GM21423 (cell line): ENCODE measurements around the gene PCDHGA8.
"Not testable (repeated sequence)": the region's sequence is repeated elsewhere in the genome, so short reads cannot be mapped to it uniquely, and the experiment has no call there.

Experiments
- ATAC-seq: cut with Tn5 transposase; IDR thresholded peaks from one replicate; pipeline ENCODE4 v1.9.1; 2021; ENCODE audit warnings: mild to moderate bottlenecking, moderate library complexity; ENCODE audit not compliant: unreplicated experiment

The PCDHGA8 gene

DNA sequence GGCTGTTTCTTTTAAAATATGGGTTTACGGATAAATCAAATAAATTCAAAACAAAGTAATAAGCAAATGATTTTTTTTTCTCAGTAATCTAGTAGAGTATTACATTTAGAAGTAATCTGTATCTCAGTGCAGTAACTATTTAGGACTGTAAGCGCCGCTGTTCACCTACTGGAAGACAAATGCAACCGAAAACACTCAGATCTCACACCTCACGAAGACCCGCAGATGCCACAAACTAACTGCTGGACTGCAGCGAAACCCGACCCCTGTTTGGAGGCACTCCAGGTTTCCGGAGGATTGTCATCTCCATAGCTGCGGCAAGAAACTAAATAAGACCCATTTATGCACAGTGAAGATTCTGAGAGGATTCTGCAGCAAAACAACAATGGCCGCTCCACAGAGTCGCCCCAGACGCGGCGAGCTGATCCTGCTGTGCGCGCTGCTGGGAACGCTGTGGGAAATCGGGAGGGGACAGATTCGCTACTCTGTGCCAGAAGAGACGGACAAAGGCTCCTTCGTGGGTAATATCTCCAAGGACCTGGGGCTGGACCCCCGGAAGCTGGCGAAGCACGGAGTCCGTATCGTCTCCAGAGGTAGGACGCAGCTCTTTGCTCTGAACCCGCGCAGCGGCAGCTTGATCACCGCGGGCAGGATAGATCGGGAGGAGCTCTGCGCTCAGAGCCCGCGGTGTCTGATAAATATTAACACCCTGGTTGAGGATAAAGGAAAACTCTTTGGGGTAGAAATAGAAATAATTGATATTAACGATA, at the start of gene PCDHGA8:
TSS of gene PCDHGA8 (plus strand) at position 205 of the 770 bp plus-strand sequence. CDS start at position 386, 181 bp downstream.
- ATAC-seq, result no peak

GRCh38 chr5:141342773-141343172, 49.7 kb upstream of the PCDHGA8 start:
- ATAC-seq, result no peak

DNA sequence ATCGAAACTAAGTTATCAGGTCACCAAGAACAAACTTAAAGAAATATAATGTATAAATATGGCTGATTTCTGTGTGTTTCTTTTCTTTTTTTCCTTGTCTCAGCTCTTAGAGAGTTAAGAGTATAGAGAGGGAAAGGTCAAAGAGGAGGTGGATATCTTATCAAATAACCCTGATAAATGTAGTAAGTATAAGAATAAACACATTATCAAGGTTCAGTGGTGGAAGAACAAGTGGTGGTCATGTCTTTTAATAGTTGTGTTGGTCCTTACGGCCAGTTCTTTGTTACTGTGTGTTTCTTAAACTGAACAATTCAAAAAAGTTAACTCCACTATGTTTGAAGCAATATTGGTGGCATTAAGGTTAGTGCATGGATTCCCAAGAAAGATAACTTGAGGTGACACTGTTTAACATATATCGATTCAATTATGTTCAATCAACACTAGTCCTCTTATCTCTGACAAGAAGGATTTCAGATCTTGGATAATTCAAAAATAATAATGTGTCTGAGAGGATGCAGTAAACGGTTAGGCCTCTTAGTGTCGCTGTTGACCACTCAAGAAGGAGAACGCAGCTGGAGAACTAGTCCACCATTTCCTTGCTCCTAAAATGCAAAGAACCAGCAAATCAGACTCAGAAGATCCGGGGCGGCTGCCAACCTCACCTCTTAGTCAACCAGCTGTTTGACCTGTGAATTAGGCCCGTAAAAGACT, 49.0 kb upstream of the PCDHGA8 start, which contains the start of gene PCDHGA3:
TSS of gene PCDHGA3 (plus strand) at position 588 of the 711 bp plus-strand sequence. CDS start 205 bp downstream, outside the sequence.
- ATAC-seq, result no peak

- no peak for ATAC-seq
Measured at GRCh38 chr5:141343953-141344463, 48.4 kb upstream of the PCDHGA8 start.

- ATAC-seq, result no peak
Measured at GRCh38 chr5:141345327-141345726, 47.1 kb upstream of the PCDHGA8 start.

GRCh38 chr5:141346017-141346416, 46.4 kb upstream of the PCDHGA8 start:
- not testable (repeated sequence) for ATAC-seq

GRCh38 chr5:141349917-141350619, 42.4 kb upstream of the PCDHGA8 start, which contains the start of gene PCDHGB1:
Gene PCDHGB1, plus strand, starts transcription at chr5:141350099. Its CDS starts 162 bp downstream, at chr5:141350261.
- peak; percentile 53 for ATAC-seq

DNA sequence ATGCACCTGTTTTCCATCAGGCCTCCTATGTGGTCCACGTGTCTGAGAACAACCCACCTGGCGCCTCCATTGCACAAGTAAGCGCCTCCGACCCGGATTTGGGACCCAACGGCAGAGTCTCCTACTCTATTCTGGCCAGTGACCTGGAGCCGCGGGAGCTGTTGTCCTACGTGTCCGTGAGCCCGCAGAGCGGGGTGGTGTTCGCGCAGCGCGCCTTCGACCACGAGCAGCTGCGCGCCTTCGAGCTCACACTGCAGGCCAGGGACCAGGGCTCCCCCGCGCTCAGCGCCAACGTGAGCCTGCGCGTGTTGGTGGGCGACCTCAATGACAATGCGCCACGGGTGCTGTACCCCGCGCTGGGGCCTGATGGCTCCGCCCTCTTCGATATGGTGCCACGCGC, 40.8 kb upstream of the PCDHGA8 start:
- no peak for ATAC-seq

DNA sequence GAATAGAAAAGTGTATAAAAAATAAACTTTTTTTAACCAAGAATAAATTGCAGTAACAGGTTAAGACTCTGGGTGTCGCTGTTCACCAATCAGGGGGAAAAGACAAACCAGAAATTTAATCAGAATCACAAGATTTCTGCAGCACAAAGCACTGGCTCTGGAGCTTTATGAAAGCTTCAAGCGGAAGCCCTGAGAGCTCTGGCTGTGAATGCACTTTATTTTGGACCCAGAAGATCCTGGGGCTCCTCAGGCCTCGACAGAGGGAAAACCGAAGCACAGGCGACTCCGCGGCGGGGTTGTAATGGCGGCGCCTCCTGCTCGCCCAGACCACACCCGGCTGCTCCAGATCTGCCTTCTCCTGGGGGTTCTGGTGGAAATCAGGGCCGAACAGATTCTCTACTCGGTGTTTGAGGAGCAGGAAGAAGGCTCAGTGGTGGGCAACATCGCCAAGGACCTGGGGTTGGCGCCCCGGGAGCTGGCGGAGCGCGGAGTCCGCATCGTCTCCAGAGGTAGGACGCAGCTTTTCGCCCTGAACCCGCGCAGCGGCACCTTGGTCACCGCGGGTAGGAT, 37.4 kb upstream of the PCDHGA8 start, which contains the start of gene PCDHGA4:
TSS of gene PCDHGA4 (plus strand) at position 122 of the 570 bp plus-strand sequence. CDS start at position 209, 87 bp downstream.
- ATAC-seq, result no peak

GRCh38 chr5:141355641-141356040, 36.8 kb upstream of the PCDHGA8 start:
- ATAC-seq, result no peak

DNA sequence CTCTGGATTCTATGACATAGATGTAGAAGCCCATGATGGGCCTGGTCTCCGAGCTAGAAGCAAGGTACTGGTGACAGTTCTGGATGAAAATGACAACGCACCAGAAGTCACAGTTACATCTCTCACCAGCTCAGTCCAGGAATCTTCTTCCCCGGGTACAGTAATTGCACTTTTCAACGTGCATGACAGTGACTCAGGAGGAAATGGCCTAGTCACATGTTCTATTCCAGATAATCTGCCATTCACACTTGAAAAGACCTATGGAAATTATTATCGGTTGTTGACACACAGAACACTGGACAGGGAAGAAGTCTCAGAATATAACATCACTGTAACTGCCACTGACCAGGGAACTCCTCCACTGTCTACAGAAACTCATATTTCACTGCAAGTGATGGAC, 36.3 kb upstream of the PCDHGA8 start:
- no peak for ATAC-seq

DNA sequence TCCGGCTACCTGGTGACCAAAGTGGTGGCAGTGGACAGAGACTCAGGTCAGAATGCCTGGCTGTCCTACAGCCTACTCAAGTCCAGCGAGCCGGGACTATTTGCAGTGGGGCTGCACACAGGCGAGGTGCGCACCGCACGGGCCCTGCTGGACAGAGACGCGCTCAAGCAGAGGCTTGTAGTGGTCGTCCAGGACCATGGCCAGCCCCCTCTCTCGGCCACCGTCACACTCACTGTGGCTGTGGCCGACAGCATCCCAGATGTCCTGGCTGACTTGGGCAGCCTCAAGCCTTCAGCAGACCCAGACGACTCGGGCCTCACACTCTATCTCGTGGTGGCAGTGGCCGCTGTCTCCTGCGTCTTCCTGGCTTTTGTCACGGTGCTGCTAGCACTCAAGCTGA, 35.5 kb upstream of the PCDHGA8 start:
- ATAC-seq, result no peak

GRCh38 chr5:141359790-141360426, 32.5 kb upstream of the PCDHGA8 start, which contains the start of gene PCDHGB2:
Gene PCDHGB2, plus strand, starts transcription at chr5:141359994. Its CDS starts 142 bp downstream, at chr5:141360136.
- peak; percentile 63 for ATAC-seq

DNA sequence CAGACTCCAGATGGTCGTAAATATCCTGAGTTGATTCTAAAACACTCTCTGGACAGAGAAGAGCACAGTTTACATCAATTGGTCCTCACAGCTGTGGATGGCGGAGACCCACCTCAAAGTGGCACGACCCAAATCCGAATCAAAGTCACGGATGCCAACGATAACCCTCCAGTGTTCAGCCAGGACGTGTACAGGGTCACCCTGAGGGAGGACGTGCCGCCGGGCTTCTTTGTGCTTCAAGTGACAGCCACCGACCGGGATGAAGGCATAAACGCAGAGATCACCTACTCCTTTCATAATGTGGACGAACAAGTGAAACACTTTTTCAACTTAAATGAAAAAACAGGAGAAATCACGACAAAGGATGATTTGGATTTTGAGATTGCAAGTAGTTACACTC, 31.7 kb upstream of the PCDHGA8 start:
- no peak for ATAC-seq

DNA sequence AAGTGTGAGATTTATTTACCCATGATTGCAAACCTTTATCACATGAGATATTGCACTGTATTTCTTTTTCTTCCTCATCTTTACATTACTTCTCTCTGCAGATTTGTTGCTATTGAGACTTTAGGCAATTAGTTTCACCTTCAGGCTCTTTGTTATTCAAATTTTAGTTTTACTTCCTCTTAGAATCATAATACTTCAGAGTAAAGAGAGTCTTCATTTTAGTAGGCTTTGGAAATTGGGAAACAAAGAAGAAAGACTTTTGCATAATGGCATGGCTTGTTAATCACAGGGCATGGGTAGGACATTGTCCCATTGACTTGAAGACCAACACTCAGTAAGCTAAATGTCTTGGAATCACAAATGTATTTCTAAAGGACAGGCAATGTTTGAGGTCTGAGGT, 29.7 kb upstream of the PCDHGA8 start:
- no peak for ATAC-seq

GRCh38 chr5:141363952-141364660, 28.3 kb upstream of the PCDHGA8 start, which contains the start of gene PCDHGA5:
Gene PCDHGA5, plus strand, starts transcription at chr5:141364162. Its CDS starts 169 bp downstream, at chr5:141364331.
- ATAC-seq, result no peak

- no peak for ATAC-seq
Measured at GRCh38 chr5:141366016-141366896, 26.2 kb upstream of the PCDHGA8 start.
